Right lobe of liver (tissue), 6 donors: Measurements from ENCODE around the gene RBBP4. TPM values are rescaled to one million over a fixed set of nuclear protein-coding genes. Genes with fewer than 3 reads are reported as not detected.
"Not testable (repeated sequence)": the region's sequence is repeated elsewhere in the genome, so short reads cannot be mapped to it uniquely, and the experiment has no call there.

Source experiments
- ATAC-seq, 4 donors: fragments of 200-7000 bp; cut with Tn5 transposase; one replicate each; pipeline ENCODE4 v1.9.1; 2020; ENCODE audit warnings: mild to moderate bottlenecking in 4 of 4, moderate library complexity in 4 of 4
- DNase-seq, 3 donors: peaks; one replicate each; pipeline ENCODE4 v3.0.0-alpha.2; 2020
- H3K27ac ChIP-seq, 3 donors: fragments of 200-600 bp; one replicate each; pipeline ENCODE4 v1.8.0; 2022
- H3K27me3 ChIP-seq, 2 donors: fragments of 200-600 bp; one replicate each; pipeline ENCODE4 v1.8.0; 2022
- H3K36me3 ChIP-seq, 4 donors: fragments of 200-600 bp; sonication (generic) in 1 of 4; one replicate each; pipeline versions ENCODE4 v1.5.1 to v1.8.0; 2017 to 2022; ENCODE audit warnings: control low read depth in 1 of 4
- H3K4me1 ChIP-seq, 4 donors: fragments of 200-600 bp; sonication (generic) in 1 of 4; one replicate each; pipeline versions ENCODE4 v1.5.1 to v1.8.0; 2017 to 2022; ENCODE audit warnings: control low read depth in 1 of 4
- H3K4me3 ChIP-seq, 3 donors: fragments of 200-600 bp; one replicate each; pipeline ENCODE4 v1.8.0; 2022
- H3K9me3 ChIP-seq, 4 donors: fragments of 200-600 bp; sonication (generic) in 1 of 4; one replicate each; pipeline versions ENCODE4 v1.5.1 to v1.8.0; 2017 to 2022; ENCODE audit warnings: control low read depth in 1 of 4
- CTCF ChIP-seq, 4 donors: fragments of 200-600 bp in 3 of 4; fragments of 450-650 bp in 1 of 4; IDR thresholded peaks; one replicate each; pipeline versions ENCODE4 v1.5.1 to v1.8.0; 2016 to 2022; ENCODE audit warnings: antibody characterized with exemption in 4 of 4, mild to moderate bottlenecking in 2 of 4
- POLR2A ChIP-seq: fragments of 450-650 bp; IDR thresholded peaks from one replicate; pipeline ENCODE4 v1.6.1; 2017; ENCODE audit warnings: antibody characterized with exemption, mild to moderate bottlenecking
- WGBS: methylation state at CpG from one replicate; pipeline ENCODE4 v1.1.6; 2018; ENCODE audit warnings: low coverage, low lambda C conversion rate; ENCODE audit not compliant: insufficient coverage; ENCODE audit errors: missing lambda C conversion rate; 5-methylcytosine and 5-hydroxymethylcytosine counted together
- intact Hi-C, 2 donors: fragments of 100-400 bp; cut with DNase I; formaldehyde crosslinking; loops; one replicate each; pipeline versions ENCODE4 v1.11.2 to v1.14.1; 2022
- total RNA-seq, 6 experiments: library from RNA; depleted of rRNA in 2 of 6; stranded (reverse); fragments of >200 nt in 2 of 6; fragmentation: NEBNext Ultra II Directional in 3 of 6; extraction: Animal tissue kit (Norgen Biotek cat#: 25700) in 3 of 6; gene quantifications; one replicate each; pipeline versions ENCODE4 v1.1.0 to v1.2.4, GENCODE V29; 2016 to 2023
- donor health status: DM: no; HTN: yes; CAD: no.
- donor health status: DM: no; HTN: no; CAD: no.
- donor health status: DM: no; HTN: no; CAD: no.
- donor health status: DM: no; HTN: yes; CAD: no.
- donor health status: DM: no; HTN: yes; CAD: no.

Gene RBBP4
- total RNA-seq, 6 experiments from 2014 or later = 50.1 to 66.1 (median 58.8) TPM

DNA sequence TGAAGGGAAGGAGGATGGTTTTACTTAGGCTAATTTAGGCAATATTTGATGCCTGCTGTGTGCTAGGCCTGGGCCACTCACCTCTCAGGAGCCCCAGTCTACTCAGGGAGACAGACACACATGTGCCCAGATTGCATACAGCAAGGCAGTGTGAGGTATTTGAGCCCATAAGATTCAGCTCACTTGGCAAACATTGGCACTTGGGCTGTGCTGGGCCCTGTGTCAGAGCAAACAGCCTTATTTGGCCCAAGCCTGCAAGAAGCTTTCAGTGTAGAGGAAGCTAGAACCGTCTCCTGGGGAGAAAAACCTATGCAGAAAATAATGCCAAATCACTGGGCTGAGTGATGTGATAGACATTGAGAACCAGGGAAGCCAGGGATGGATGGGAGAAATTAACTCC, 55.5 kb downstream of the RBBP4 start:
- Histone ChIP-seq H3K4me3 (no peak overlapping the region), H3K9me3 (no peaks in the 10 kb centered on the region), H3K27me3 (no peaks in the 10 kb centered on the region), H3K36me3 (no peaks in the 10 kb centered on the region), H3K4me1 (peaks cover 0 to 8% (median 2%) of the 10 kb centered on the region in 4 donors), H3K27ac (no peak overlapping the region)
- intact Hi-C loops = loop anchor here in 1 of 2 donors (10.0 kb wide), 1 partner anchor 168 kb away; the partner anchor contains the start of gene FNDC5
- ATAC-seq (peak in 2 of 4 donors; percentile 47 to 76), DNase-seq (no peak)
- TF ChIP-seq CTCF (IDR thresholded peaks at IDR 0.05) (no peak), POLR2A (no peak)
- 30% methylated on average over 1 of the region's 1 CpG for WGBS

DNA sequence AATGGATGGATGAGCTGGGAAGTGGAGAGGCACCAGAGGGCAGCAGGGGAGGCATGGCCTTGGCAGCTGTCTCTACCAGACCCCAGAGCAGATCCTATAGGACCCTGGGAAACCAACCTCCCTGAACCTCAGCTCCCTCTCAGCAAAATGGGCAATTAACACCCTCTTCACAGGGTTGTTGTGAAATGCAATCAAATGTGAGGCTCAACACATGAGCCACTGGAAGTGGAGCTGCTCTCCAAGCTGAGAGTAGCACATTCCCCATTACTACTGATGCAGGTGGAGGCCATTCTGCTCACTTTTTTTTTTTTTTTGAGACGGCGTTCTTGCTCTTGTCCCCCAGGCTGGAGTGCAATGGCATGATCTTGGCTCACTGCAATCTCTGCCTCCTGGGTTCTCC, 58.1 kb downstream of the RBBP4 start:
- no peak for ATAC-seq
- Histone ChIP-seq H3K36me3 (no peaks in the 10 kb centered on the region), H3K4me3 (no peak overlapping the region), H3K27me3 (no peaks in the 10 kb centered on the region), H3K9me3 (no peaks in the 10 kb centered on the region), H3K4me1 (peaks cover 0 to 3% (median 0%) of the 10 kb centered on the region in 4 donors), H3K27ac (no peak overlapping the region)
- TF ChIP-seq POLR2A = no peak
- no peak for TF ChIP-seq CTCF (IDR thresholded peaks at IDR 0.05)
- DNase-seq = no peak
- no CpG with 5 or more reads among the region's 2 CpGs for WGBS
- intact Hi-C loops = loop anchor here in 1 of 2 donors (10.0 kb wide), 1 partner anchor 166 kb away; the partner anchor contains the start of gene FNDC5

DNA sequence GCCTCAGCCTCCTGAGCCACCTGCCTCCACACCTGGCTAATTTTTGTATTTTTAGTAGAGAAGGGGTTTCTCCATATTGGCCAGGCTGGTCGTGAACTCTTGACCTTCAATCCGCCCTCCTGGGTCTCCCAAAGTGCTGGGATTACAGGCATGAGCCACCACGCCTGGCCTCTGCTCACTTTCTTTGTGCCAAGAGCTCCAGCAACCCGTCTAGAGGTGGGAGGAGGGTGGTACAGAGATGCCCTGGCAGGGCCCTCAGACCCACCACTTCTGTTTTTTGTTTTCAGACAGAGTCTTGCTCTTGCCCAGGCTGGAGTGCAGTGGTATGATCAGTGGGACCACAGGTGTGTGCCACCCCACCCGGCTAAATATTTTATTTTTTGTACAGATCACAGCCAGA, 58.5 kb downstream of the RBBP4 start:
- H3K36me3 ChIP-seq = no peaks in the 10 kb centered on the region
- no peaks in the 10 kb centered on the region for H3K9me3 ChIP-seq
- WGBS = 50% methylated on average over 4 of the region's 5 CpGs
- ATAC-seq (no peak), DNase-seq (no peak)
- H3K27ac ChIP-seq = no peak overlapping the region
- no peaks in the 10 kb centered on the region for H3K27me3 ChIP-seq
- H3K4me3 ChIP-seq = no peak overlapping the region
- TF ChIP-seq POLR2A = no peak
- no peak for TF ChIP-seq CTCF (IDR thresholded peaks at IDR 0.05)
- intact Hi-C loops = loop anchor here in 1 of 2 donors (10.0 kb wide), 1 partner anchor 165 kb away; the partner anchor contains the start of gene FNDC5
- H3K4me1 ChIP-seq = peaks cover 0 to 3% (median 0%) of the 10 kb centered on the region in 4 donors

GRCh38 chr1:32711221-32711620, 60.2 kb downstream of the RBBP4 start:
- H3K27ac ChIP-seq, H3K27me3 ChIP-seq, H3K4me1 ChIP-seq, H3K36me3 ChIP-seq, ATAC-seq, DNase-seq, H3K4me3 ChIP-seq, H3K9me3 ChIP-seq: not testable (repeated sequence)
- WGBS = 62% methylated on average over 2 of the region's 4 CpGs
- intact Hi-C loops = loop anchor here (5.0 kb wide), 1 partner anchor 61 kb away; no protein-coding TSS in a partner anchor

DNA sequence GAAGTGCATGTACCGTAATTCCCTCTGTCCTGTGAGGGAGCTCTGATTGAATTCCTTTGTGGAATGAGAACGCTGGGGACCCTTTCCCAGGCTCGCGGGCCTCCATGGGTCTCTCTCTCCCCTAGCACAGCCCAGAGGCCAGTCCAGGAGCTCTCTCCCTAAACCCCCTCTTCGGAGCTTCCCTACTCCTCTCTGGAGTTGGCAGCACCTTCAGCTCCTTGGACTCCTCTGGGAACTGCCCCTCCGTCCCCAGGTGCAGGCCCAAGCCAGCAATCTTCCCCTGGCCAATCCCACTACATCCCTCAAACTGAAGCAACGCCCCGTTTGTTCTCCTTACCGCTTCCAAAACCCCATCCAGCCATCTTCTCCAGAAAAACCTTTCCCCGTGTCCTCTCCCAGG, 62.1 kb downstream of the RBBP4 start:
- Histone ChIP-seq H3K4me3 (no peak overlapping the region), H3K9me3 (no peaks in the 10 kb centered on the region), H3K4me1 (peaks cover 0 to 4% (median 0%) of the 10 kb centered on the region in 4 donors), H3K36me3 (no peaks in the 10 kb centered on the region), H3K27ac (no peak overlapping the region), H3K27me3 (no peaks in the 10 kb centered on the region)
- ATAC-seq (no peak), DNase-seq (no peak)
- TF ChIP-seq CTCF (IDR thresholded peaks at IDR 0.05) = no peak
- no peak for TF ChIP-seq POLR2A
- 82% methylated on average over 5 of the region's 10 CpGs for WGBS
- intact Hi-C loops = loop anchor here (5.0 kb wide), 1 partner anchor 59 kb away; no protein-coding TSS in a partner anchor
